IgD-negative memory B cell (primary cell): Measurements from ENCODE around the gene GZMB. TPM values are rescaled to one million over a fixed set of nuclear protein-coding genes. Genes with fewer than 3 reads are reported as not detected.

Source experiments
- H3K27ac Mint-ChIP-seq, 3 donors: one replicate each; pipeline ENCODE4 v1.8.0; 2020 to 2022; ENCODE audit warnings: mild to moderate bottlenecking in 3 of 3, mixed read lengths in 3 of 3, moderate library complexity in 1 of 3
- H3K27me3 Mint-ChIP-seq: one replicate; pipeline ENCODE4 v1.8.0; 2021; ENCODE audit warnings: mixed read lengths
- H3K36me3 Mint-ChIP-seq: one replicate; pipeline ENCODE4 v1.8.0; 2020; ENCODE audit warnings: mild to moderate bottlenecking, mixed read lengths
- H3K4me1 Mint-ChIP-seq, 3 donors: one replicate each; pipeline ENCODE4 v1.8.0; 2020 to 2022; ENCODE audit warnings: mixed read lengths in 3 of 3, mild to moderate bottlenecking in 1 of 3
- H3K4me3 Mint-ChIP-seq, 4 donors: one replicate each; pipeline ENCODE4 v1.8.0; 2020 to 2022; ENCODE audit warnings: mild to moderate bottlenecking in 4 of 4, mixed read lengths in 4 of 4, moderate library complexity in 3 of 4
- H3K9me3 Mint-ChIP-seq, 3 donors: one replicate each; pipeline ENCODE4 v1.8.0; 2020 to 2021; ENCODE audit warnings: mixed read lengths in 3 of 3, mild to moderate bottlenecking in 1 of 3
- polyA plus RNA-seq: library from polyadenylated mRNA; unstranded; fragments of 300-500 nt; fragmentation: Illumina TruSeq; gene quantifications from one replicate; pipeline ENCODE4 v1.2.3, GENCODE V29; 2021

Gene GZMB, protein sequence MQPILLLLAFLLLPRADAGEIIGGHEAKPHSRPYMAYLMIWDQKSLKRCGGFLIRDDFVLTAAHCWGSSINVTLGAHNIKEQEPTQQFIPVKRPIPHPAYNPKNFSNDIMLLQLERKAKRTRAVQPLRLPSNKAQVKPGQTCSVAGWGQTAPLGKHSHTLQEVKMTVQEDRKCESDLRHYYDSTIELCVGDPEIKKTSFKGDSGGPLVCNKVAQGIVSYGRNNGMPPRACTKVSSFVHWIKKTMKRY
- polyA plus RNA-seq = 7.9 TPM

DNA sequence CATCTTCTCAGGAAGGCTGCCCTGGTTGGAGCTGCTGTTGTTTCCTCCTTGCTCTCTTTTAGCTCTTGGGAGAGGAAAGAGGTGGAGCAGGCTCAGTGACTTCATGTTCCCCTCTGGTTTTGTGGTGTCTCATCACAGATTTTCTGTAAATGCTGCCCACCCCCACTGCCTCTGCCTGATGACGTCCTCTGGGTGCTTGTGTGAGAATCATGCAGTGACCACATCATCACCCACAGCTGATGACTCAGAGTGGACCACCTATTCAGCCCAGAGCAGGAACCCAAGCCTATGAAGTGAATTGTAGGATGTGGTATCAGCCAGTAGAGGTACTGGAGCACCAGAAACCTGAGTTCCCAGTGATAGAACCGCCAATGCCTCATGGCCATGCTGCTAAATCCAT, at the start of gene GZMB:
Gene GZMB, minus strand, starts transcription at position 33 of the 400 bp plus-strand sequence. Its CDS starts 30 bp downstream, at position 3.
- Mint-ChIP-seq H3K4me1 (no peaks in the 10 kb centered on the region), H3K27ac (peak within 1 kb of the TSS in 1 of 3 donors; percentile 32)

GRCh38 chr14:24681056-24681455, 47.1 kb upstream of the GZMB start:
- Mint-ChIP-seq H3K27ac (no peak overlapping the region), H3K36me3 (peaks cover 3% of the 10 kb centered on the region), H3K9me3 (peaks cover 0 to 2% (median 2%) of the 10 kb centered on the region in 3 donors), H3K4me3 (no peak overlapping the region), H3K4me1 (peaks cover 15 to 27% (median 20%) of the 10 kb centered on the region in 3 donors), H3K27me3 (no peaks in the 10 kb centered on the region)

More for the DNA sequence above, at the start of gene GZMB:
- peaks cover 2% of the 10 kb centered on the region for H3K27me3 Mint-ChIP-seq
- peak within 1 kb of the TSS in 1 of 4 donors; percentile 72 for H3K4me3 Mint-ChIP-seq
- peaks cover 3% of the 10 kb centered on the region for H3K36me3 Mint-ChIP-seq
- no peaks in the 10 kb centered on the region for H3K9me3 Mint-ChIP-seq

GRCh38 chr14:24680516-24680915, 46.5 kb upstream of the GZMB start:
- no peak overlapping the region for H3K27ac Mint-ChIP-seq
- no peaks in the 10 kb centered on the region for H3K27me3 Mint-ChIP-seq
- H3K4me1 Mint-ChIP-seq = peaks cover 16 to 27% (median 21%) of the 10 kb centered on the region in 3 donors
- no peak overlapping the region for H3K4me3 Mint-ChIP-seq
- H3K9me3 Mint-ChIP-seq = peaks cover 0 to 3% (median 2%) of the 10 kb centered on the region in 3 donors
- peaks cover 3% of the 10 kb centered on the region for H3K36me3 Mint-ChIP-seq

DNA sequence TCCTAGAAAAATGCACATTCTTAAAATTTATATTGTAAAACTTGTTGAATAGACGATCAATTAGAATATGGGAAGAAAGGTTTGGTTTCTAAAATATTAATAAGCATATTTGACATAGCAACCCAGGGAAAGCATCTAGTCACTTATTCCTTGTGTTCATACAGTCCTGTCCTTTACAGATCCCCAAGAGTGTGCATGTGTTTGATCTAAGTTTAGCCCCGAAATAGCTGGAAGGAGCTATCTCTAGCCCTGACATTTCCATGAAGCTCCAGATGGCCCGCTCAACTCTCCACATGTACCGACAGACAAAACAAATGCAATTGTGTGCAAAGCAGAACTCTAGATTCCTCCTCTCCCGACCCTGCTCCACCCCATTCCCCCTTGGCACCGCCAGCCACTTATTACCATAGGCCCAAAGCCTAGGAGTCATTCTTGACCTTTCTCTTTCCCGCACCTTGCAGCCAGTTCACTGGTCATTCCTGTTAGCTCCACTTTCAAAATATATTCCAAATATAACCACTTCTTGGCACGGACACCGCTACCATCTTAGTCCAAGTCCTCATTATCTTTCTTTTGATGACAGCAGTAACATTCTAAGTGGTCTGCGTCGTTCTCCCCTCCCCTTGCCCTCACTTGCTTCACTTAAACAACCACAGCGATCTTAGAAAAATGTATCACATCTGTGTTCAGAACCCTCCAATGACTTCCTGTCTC, 45.4 kb upstream of the GZMB start:
- Mint-ChIP-seq H3K27me3 (no peaks in the 10 kb centered on the region), H3K27ac (peak overlapping the region in 2 of 3 donors; percentile 32 to 52), H3K36me3 (peaks cover 3% of the 10 kb centered on the region), H3K4me1 (peaks cover 19 to 37% (median 25%) of the 10 kb centered on the region in 3 donors), H3K4me3 (peak overlapping the region in 2 of 4 donors; percentile 67 to 79), H3K9me3 (peaks cover 0 to 3% (median 2%) of the 10 kb centered on the region in 3 donors)

- Mint-ChIP-seq H3K27ac (peak overlapping the region; percentile 52 to 88 (median 84)), H3K27me3 (no peaks in the 10 kb centered on the region), H3K4me1 (peaks cover 25 to 43% (median 30%) of the 10 kb centered on the region in 3 donors), H3K9me3 (peaks cover 0 to 3% (median 2%) of the 10 kb centered on the region in 3 donors), H3K36me3 (peaks cover 3% of the 10 kb centered on the region), H3K4me3 (peak overlapping the region; percentile 76 to 98 (median 87))
Observed at GRCh38 chr14:24678801-24679247, 44.8 kb upstream of the GZMB start.

GRCh38 chr14:24677956-24678355, 44.0 kb upstream of the GZMB start:
- Mint-ChIP-seq H3K36me3 (peaks cover 3% of the 10 kb centered on the region), H3K4me3 (no peak overlapping the region), H3K27me3 (no peaks in the 10 kb centered on the region), H3K4me1 (peaks cover 34 to 51% (median 39%) of the 10 kb centered on the region in 3 donors), H3K9me3 (peaks cover 0 to 3% (median 2%) of the 10 kb centered on the region in 3 donors), H3K27ac (peak overlapping the region in 1 of 3 donors; percentile 88)

- Mint-ChIP-seq H3K4me3 (peak overlapping the region; percentile 60 to 94 (median 82)), H3K4me1 (peaks cover 43 to 55% (median 52%) of the 10 kb centered on the region in 3 donors), H3K9me3 (peaks cover 0 to 3% (median 2%) of the 10 kb centered on the region in 3 donors), H3K27me3 (no peaks in the 10 kb centered on the region), H3K27ac (peak overlapping the region; percentile 85 to 97 (median 89)), H3K36me3 (peaks cover 3% of the 10 kb centered on the region)
Observed at GRCh38 chr14:24674204-24674970, 40.4 kb upstream of the GZMB start.

DNA sequence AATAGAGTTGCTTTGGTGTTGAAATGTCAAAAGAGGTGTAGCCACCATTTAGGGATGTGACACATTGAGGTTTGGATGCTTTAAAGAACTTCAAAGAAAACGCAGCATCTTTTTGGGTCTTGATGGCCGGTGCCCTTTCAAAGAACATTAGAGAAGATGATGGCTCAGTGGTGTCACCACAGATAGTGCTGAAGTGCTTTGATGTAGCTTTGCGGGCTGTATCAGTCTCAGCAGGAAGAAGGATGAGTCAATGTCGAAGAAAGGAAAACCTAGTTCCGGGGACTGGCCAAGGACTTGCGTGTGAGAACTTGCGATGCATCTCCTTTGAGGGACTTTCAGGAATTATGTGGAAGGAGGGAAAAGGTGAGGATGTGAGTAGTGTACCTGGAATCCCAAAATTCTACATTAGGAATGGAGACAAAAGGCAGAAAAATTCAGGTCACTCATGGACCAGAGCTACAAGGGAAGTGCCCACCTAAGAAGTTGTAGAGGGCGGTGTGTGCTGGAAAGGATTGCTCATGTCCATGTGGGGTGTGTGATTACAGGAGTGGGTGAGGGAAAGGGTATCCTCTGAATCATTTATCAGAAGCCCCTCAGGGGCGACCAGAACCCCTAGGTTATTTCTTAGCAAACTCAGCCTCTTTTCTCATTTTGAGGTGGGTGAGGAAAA, 39.7 kb upstream of the GZMB start:
- Mint-ChIP-seq H3K27me3 (no peaks in the 10 kb centered on the region), H3K4me1 (peaks cover 40 to 51% (median 48%) of the 10 kb centered on the region in 3 donors), H3K36me3 (peaks cover under 1% of the 10 kb centered on the region), H3K27ac (peak overlapping the region; percentile 85 to 97 (median 86)), H3K4me3 (peak overlapping the region; percentile 60 to 94 (median 82)), H3K9me3 (peaks cover 0 to 3% (median 2%) of the 10 kb centered on the region in 3 donors)

- H3K36me3 Mint-ChIP-seq = no peaks in the 10 kb centered on the region
- peak overlapping the region; percentile 60 to 94 (median 82) for H3K4me3 Mint-ChIP-seq
- H3K27me3 Mint-ChIP-seq = no peaks in the 10 kb centered on the region
- peaks cover 0 to 3% (median 2%) of the 10 kb centered on the region in 3 donors for H3K9me3 Mint-ChIP-seq
- peak overlapping the region; percentile 85 to 97 (median 86) for H3K27ac Mint-ChIP-seq
- H3K4me1 Mint-ChIP-seq = peaks cover 39 to 48% (median 47%) of the 10 kb centered on the region in 3 donors
Observed at GRCh38 chr14:24673059-24673458, 39.1 kb upstream of the GZMB start.

DNA sequence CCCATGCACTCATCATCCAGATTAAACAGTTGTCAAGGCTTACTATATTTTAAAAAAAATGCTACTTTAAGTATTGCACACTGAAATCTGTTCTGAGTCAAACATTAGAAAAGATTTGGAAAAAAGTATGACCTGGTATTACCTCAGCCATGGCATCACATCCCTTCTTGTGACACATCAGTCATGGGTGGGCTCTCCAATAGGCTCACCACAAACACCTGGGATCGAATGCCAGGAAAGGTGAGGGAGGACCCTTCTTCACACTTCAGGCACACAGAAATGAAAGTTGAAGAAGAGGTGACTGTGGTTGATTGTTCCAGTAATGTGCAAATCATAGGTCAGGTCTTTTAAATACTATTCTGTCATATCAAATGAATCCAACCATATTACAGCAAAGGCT, 36.6 kb upstream of the GZMB start:
- Mint-ChIP-seq H3K4me3 (no peak overlapping the region), H3K27ac (no peak overlapping the region), H3K36me3 (no peaks in the 10 kb centered on the region), H3K9me3 (peaks cover 0 to 2% (median 0%) of the 10 kb centered on the region in 3 donors), H3K27me3 (no peaks in the 10 kb centered on the region), H3K4me1 (peaks cover 31 to 48% (median 43%) of the 10 kb centered on the region in 3 donors)

DNA sequence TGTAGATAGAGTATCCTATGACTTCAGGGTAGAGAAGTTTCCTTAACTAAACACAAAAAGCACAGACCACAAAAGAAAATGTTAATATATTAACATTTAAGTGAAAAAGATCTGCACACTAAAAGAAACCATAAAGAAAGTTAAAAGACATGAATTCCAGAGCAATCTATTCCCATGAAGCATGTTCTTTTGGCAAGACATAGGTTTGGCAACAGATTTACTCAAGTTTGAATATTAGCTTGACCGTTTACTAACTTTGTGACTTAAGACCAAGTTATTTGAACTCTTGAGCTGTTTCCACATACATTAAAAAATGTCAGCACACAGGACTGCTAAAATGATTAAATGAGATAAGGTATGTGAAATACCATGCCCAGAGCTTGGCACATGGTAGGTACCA, 35.7 kb upstream of the GZMB start:
- H3K9me3 Mint-ChIP-seq = no peaks in the 10 kb centered on the region
- H3K4me3 Mint-ChIP-seq = no peak overlapping the region
- H3K27me3 Mint-ChIP-seq = no peaks in the 10 kb centered on the region
- H3K36me3 Mint-ChIP-seq = no peaks in the 10 kb centered on the region
- H3K4me1 Mint-ChIP-seq = peaks cover 36 to 54% (median 45%) of the 10 kb centered on the region in 3 donors
- H3K27ac Mint-ChIP-seq = no peak overlapping the region

- no peaks in the 10 kb centered on the region for H3K36me3 Mint-ChIP-seq
- H3K9me3 Mint-ChIP-seq = no peaks in the 10 kb centered on the region
- H3K27me3 Mint-ChIP-seq = no peaks in the 10 kb centered on the region
- peak overlapping the region; percentile 52 to 91 (median 71) for H3K4me3 Mint-ChIP-seq
- H3K4me1 Mint-ChIP-seq = peaks cover 15 to 39% (median 19%) of the 10 kb centered on the region in 3 donors
- peak overlapping the region in 2 of 3 donors; percentile 22 to 76 for H3K27ac Mint-ChIP-seq
Observed at GRCh38 chr14:24665440-24665991, 31.5 kb upstream of the GZMB start.

- Mint-ChIP-seq H3K27ac (peak overlapping the region in 1 of 3 donors; percentile 54), H3K4me3 (peak overlapping the region in 1 of 4 donors; percentile 29), H3K36me3 (no peaks in the 10 kb centered on the region), H3K9me3 (no peaks in the 10 kb centered on the region), H3K27me3 (no peaks in the 10 kb centered on the region), H3K4me1 (peaks cover 15 to 44% (median 18%) of the 10 kb centered on the region in 3 donors)
Observed at GRCh38 chr14:24664366-24664765, 30.4 kb upstream of the GZMB start.

DNA sequence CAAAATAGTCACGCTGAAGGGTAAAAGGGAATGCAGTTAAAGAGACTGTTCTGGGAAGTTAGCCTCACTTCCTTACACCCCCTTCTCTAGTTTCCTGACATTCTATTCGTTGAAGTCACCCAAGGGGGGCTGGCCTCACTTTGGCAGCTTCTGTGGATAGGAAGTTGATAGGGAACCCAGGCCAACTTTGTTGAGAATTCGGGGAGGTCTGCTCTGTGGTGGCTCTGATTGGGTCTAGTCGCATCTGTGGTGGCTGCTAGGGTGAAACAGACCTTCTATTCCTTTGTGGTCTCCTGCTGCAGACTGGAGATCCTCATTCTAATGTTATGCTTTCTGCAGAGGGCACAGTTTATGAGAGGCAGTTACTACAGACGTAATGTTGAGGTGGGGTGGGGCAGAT, 28.8 kb upstream of the GZMB start:
- no peaks in the 10 kb centered on the region for H3K36me3 Mint-ChIP-seq
- peaks cover 15 to 40% (median 18%) of the 10 kb centered on the region in 3 donors for H3K4me1 Mint-ChIP-seq
- H3K4me3 Mint-ChIP-seq = peak overlapping the region in 2 of 4 donors; percentile 10 to 80
- H3K27me3 Mint-ChIP-seq = no peaks in the 10 kb centered on the region
- H3K27ac Mint-ChIP-seq = no peak overlapping the region
- H3K9me3 Mint-ChIP-seq = no peaks in the 10 kb centered on the region
